GM12878 (cell line): ENCODE results near the gene YWHAG. TPM values are rescaled to one million over a fixed set of nuclear protein-coding genes. Genes with fewer than 3 reads are reported as not detected.
A peak's percentile ranks its signal among the peaks of the same experiment; 100 is the strongest.

Experiments used
- BHLHE40 ChIP-seq, 2 experiments: fragments of 450-650 bp in 1 of 2; IDR thresholded peaks; 2 replicates each; pipeline ENCODE4 v1.6.1; 2011 to 2017; ENCODE audit warnings: low read depth in 2 of 2, borderline replicate concordance in 1 of 2, improper control_type of control experiment in 1 of 2, low read length in 1 of 2, mild to moderate bottlenecking in 1 of 2
- E2F8 ChIP-seq: fragments of 450-650 bp; IDR thresholded peaks from 2 replicates; pipeline ENCODE4 v1.6.1; 2018; ENCODE audit warnings: mild to moderate bottlenecking, low read depth, moderate library complexity; ENCODE audit not compliant: partially characterized antibody
- HCFC1 ChIP-seq: fragments of 150-350 bp; IDR thresholded peaks from 2 replicates; pipeline ENCODE4 v1.6.1; 2014; ENCODE audit warnings: low read length
- HDAC6 ChIP-seq: fragments of 200-600 bp; sonication (generic); IDR thresholded peaks from one replicate; pipeline ENCODE4 v1.8.0; 2017; ENCODE audit warnings: antibody characterized with exemption; ENCODE audit not compliant: unreplicated experiment
- IRF5 ChIP-seq: fragments of 450-650 bp; IDR thresholded peaks from 2 replicates; pipeline ENCODE4 v1.6.1; 2017; ENCODE audit warnings: borderline replicate concordance
- JUND ChIP-seq: IDR thresholded peaks from 2 replicates; pipeline ENCODE4 v1.6.1; 2012; ENCODE audit warnings: low read depth, mild to moderate bottlenecking, low read length, improper control_type of control experiment, moderate library complexity
- KLF5 ChIP-seq: fragments of 450-650 bp; IDR thresholded peaks from 2 replicates; pipeline ENCODE4 v1.6.1; 2014; ENCODE audit warnings: mild to moderate bottlenecking; ENCODE audit not compliant: partially characterized antibody
- MYC ChIP-seq: IDR thresholded peaks from 2 replicates; pipeline ENCODE4 v1.6.1; 2011; ENCODE audit warnings: mild to moderate bottlenecking, low read length, moderate library complexity, inconsistent platforms; ENCODE audit not compliant: insufficient read depth, insufficient replicate concordance, insufficient read length, severe bottlenecking
- NKRF ChIP-seq: fragments of 450-650 bp; conservative IDR thresholded peaks from 2 replicates; pipeline ENCODE4 v1.6.1; 2017; ENCODE audit warnings: mild to moderate bottlenecking, moderate library complexity
- PAX5 ChIP-seq: IDR thresholded peaks from 2 replicates; pipeline ENCODE4 v1.6.1; 2011; ENCODE audit warnings: low read depth, low read length, borderline replicate concordance
- PKNOX1 ChIP-seq: fragments of 450-650 bp; IDR thresholded peaks from 2 replicates; pipeline ENCODE4 v1.6.1; 2016; ENCODE audit warnings: mild to moderate bottlenecking
- RFX5 ChIP-seq: IDR thresholded peaks from 2 replicates; pipeline ENCODE4 v1.6.1; 2011; ENCODE audit warnings: low read depth, low read length, improper control_type of control experiment
- RUNX3 ChIP-seq: IDR thresholded peaks from 2 replicates; pipeline ENCODE4 v1.6.1; 2012; ENCODE audit warnings: low read length, inconsistent platforms
- SP1 ChIP-seq: IDR thresholded peaks from one replicate; pipeline ENCODE4 v1.6.1; 2011; ENCODE audit warnings: low read depth, low read length
- TARDBP ChIP-seq: IDR thresholded peaks from 2 replicates; pipeline ENCODE4 v1.6.1; 2016; ENCODE audit warnings: borderline replicate concordance
- ZSCAN29 ChIP-seq: fragments of 450-650 bp; IDR thresholded peaks from 2 replicates; pipeline ENCODE4 v1.6.1; 2017; ENCODE audit warnings: mild to moderate bottlenecking, moderate library complexity
- polyA plus RNA-seq, 11 experiments: library from polyadenylated mRNA; depleted of rRNA in 4 of 11; unstranded in 6 of 11; stranded (reverse) in 5 of 11; fragments of >200 nt; fragmentation: Nextera tagmentation in 4 of 11; fragmentation: Illumina TruSeq in 1 of 11; extraction: Ambion mirVana in 4 of 11; extraction: Trizol in 1 of 11; gene quantifications; 1 replicate in 1 of 11; 2 replicates in 10 of 11; pipeline versions ENCODE4 v1.2.1 to v1.2.3, GENCODE V29; 2011 to 2016; ENCODE audit warnings: inconsistent platforms in 2 of 11, missing spikeins in 2 of 11, low read depth in 1 of 11
- total RNA-seq, 4 experiments: library from RNA; depleted of rRNA in 3 of 4; stranded (reverse); fragments of >200 nt in 3 of 4; fragmentation: Illumina TruSeq in 1 of 4; extraction: Trizol in 1 of 4; gene quantifications; 2 replicates each; pipeline versions ENCODE4 v1.2.1 to v1.2.3, GENCODE V29; 2013 to 2021
- TF ChIP-seq, protein P1 (sequence below): fragments of 150-350 bp; IDR thresholded peaks from 2 replicates; pipeline ENCODE4 v1.6.1; 2014; ENCODE audit warnings: mild to moderate bottlenecking, low read depth, low read length
- TF ChIP-seq, protein P2 (sequence below): IDR thresholded peaks from 2 replicates; pipeline ENCODE4 v1.6.1; 2012; ENCODE audit warnings: low read depth, low read length, improper control_type of control experiment
- TF ChIP-seq, protein P3 (sequence below): IDR thresholded peaks from 2 replicates; pipeline ENCODE4 v1.6.1; 2012; ENCODE audit warnings: low read depth, low read length, improper control_type of control experiment

YWHAG gene
- total and polyA plus RNA-seq, 10 of the 15 experiments (the other 5 are each of a cell fraction or from before 2014, with no cell fraction given) = 20.2 to 157 (median 41.3) TPM

DNA sequence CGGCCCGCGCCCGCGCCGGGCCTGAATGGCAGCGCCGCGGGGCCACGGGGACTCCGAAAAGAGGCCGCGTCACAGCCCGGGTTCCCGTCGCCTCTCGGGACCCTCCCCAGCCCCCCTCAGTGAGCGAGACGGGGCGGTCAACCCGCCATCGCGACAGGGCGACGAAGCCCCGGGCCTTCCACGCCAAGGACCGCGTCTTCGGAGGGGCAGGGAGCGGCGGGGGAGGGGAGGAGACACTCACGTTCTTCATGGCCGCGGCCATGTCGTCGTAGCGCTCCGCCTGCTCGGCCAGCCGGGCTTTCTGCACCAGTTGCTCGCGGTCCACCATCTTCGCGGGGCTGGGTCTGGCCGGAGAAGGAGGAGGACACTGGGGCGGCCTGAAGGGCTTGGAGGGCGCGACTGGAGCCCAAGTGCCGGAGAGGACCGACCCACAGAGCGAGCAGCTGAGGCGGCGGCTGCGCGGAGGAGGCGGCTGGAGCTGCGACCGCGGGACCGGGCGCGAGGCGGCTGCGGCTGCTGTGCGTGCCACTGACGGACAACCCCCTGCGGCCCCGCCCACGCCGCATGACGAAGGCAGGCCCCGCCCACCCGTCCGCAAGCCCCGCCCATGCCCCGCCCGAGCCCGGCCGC is at the start of gene YWHAG (continued):
- TF ChIP-seq, protein P1, sequence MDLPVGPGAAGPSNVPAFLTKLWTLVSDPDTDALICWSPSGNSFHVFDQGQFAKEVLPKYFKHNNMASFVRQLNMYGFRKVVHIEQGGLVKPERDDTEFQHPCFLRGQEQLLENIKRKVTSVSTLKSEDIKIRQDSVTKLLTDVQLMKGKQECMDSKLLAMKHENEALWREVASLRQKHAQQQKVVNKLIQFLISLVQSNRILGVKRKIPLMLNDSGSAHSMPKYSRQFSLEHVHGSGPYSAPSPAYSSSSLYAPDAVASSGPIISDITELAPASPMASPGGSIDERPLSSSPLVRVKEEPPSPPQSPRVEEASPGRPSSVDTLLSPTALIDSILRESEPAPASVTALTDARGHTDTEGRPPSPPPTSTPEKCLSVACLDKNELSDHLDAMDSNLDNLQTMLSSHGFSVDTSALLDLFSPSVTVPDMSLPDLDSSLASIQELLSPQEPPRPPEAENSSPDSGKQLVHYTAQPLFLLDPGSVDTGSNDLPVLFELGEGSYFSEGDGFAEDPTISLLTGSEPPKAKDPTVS = no peak
- no peak for TF ChIP-seq E2F8
- TF ChIP-seq, protein P2, sequence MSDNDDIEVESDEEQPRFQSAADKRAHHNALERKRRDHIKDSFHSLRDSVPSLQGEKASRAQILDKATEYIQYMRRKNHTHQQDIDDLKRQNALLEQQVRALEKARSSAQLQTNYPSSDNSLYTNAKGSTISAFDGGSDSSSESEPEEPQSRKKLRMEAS = peak; percentile 45; the same call in 1 of the 2 replicates
- peak; percentile 57 for TF ChIP-seq PAX5
- no peak for TF ChIP-seq HDAC6
- TF ChIP-seq MYC = peak; percentile 57
- peak; percentile 94 for TF ChIP-seq NKRF
- TF ChIP-seq TARDBP = no peak
- peak; percentile 29 for TF ChIP-seq SP1
- TF ChIP-seq BHLHE40 (IDR thresholded peaks at IDR 0.05; ENCODE audit: borderline replicate concordance in 1 of 2, low read depth in 2 of 2, low read length in 1 of 2) = peak; percentile 24 to 92; a peak in 2 of 4 replicates
- peak; percentile 74 for TF ChIP-seq RUNX3
- no peak; the same call in 1 of the 2 replicates for TF ChIP-seq ZSCAN29
- peak; percentile 61 for TF ChIP-seq KLF5
- TF ChIP-seq, protein P3, sequence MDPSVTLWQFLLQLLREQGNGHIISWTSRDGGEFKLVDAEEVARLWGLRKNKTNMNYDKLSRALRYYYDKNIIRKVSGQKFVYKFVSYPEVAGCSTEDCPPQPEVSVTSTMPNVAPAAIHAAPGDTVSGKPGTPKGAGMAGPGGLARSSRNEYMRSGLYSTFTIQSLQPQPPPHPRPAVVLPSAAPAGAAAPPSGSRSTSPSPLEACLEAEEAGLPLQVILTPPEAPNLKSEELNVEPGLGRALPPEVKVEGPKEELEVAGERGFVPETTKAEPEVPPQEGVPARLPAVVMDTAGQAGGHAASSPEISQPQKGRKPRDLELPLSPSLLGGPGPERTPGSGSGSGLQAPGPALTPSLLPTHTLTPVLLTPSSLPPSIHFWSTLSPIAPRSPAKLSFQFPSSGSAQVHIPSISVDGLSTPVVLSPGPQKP = no peak
- peak; percentile 11; the same call in 1 of the 2 replicates for TF ChIP-seq PKNOX1
- peak; percentile 39; the same call in 1 of the 2 replicates for TF ChIP-seq HCFC1
- TF ChIP-seq RFX5 = peak; percentile 32; the same call in 1 of the 2 replicates
- no peak for TF ChIP-seq JUND
- no peak for TF ChIP-seq IRF5
